Panc1 (cell line): ENCODE measurements around the gene CCDC60. TPM values are rescaled to one million over a fixed set of nuclear protein-coding genes. Genes with fewer than 3 reads are reported as not detected.

ENCODE experiments used
- ATAC-seq: fragments of 200-7000 bp; cut with Tn5 transposase; 2 replicates; pipeline ENCODE4 v1.9.1; 2020; ENCODE audit warnings: mild to moderate bottlenecking, moderate library complexity
- BruUV-seq: library from RNA; stranded (reverse); fragments of 400-500 nt; replicated peaks from 2 replicates; lab custom pipeline; 2021; lab: Mats Ljungman, UMichigan
- CTCF ChIA-PET: fragments of 300-600 bp; sonication (Branson Sonifier 250); formaldehyde crosslinking; loops from one replicate; lab custom pipeline; 2022; ENCODE audit warnings: antibody characterized with exemption; lab: Charles Lee
- POLR2A ChIA-PET: fragments of 300-600 bp; sonication (Branson Sonifier 250); formaldehyde crosslinking; loops from one replicate; lab custom pipeline; 2022; ENCODE audit warnings: antibody characterized with exemption; lab: Charles Lee
- DNase-seq: peaks from one replicate; pipeline ENCODE4 v3.0.0-alpha.2; 2010; ENCODE audit warnings: low read depth, low spot score
- H3K27ac ChIP-seq: 2 replicates; pipeline ENCODE4 v1.5.1; 2011; ENCODE audit warnings: mild to moderate bottlenecking, low read length, inconsistent platforms
- H3K27me3 ChIP-seq: fragments of 200-500 bp; sonication (Bioruptor generic); 2 replicates; pipeline ENCODE4 v1.6.0; 2014; ENCODE audit warnings: low read length, inconsistent platforms; ENCODE audit not compliant: control insufficient read depth, insufficient read depth
- H3K36me3 ChIP-seq: fragments of 200-500 bp; sonication (Bioruptor generic); 2 replicates; pipeline ENCODE4 v1.5.1; 2014; ENCODE audit warnings: inconsistent platforms, mild to moderate bottlenecking, low read length, moderate library complexity; ENCODE audit not compliant: control insufficient read depth, insufficient read depth
- H3K4me1 ChIP-seq: 2 replicates; pipeline ENCODE4 v1.5.1; 2011; ENCODE audit warnings: inconsistent platforms, mild to moderate bottlenecking, low read length, moderate library complexity; ENCODE audit not compliant: control insufficient read depth, insufficient read depth
- H3K4me3 ChIP-seq, 2 experiments: 2 replicates each; pipeline ENCODE4 v1.5.1; 2011 to 2012; ENCODE audit warnings: low read depth in 2 of 2, low read length in 2 of 2, mild to moderate bottlenecking in 2 of 2, inconsistent platforms in 1 of 2, moderate library complexity in 1 of 2
- H3K9me3 ChIP-seq: fragments of 200-500 bp; sonication (Bioruptor generic); 2 replicates; pipeline ENCODE4 v1.5.1; 2014; ENCODE audit warnings: low read depth, mild to moderate bottlenecking, inconsistent platforms, low read length, moderate library complexity; ENCODE audit not compliant: control insufficient read depth, insufficient read depth
- POLR2AphosphoS5 ChIP-seq: IDR thresholded peaks from 2 replicates; pipeline ENCODE4 v1.6.1; 2012; ENCODE audit warnings: mild to moderate bottlenecking, low read depth, low read length, moderate library complexity
- SIN3A ChIP-seq: IDR thresholded peaks from 2 replicates; pipeline ENCODE4 v1.6.1; 2012; ENCODE audit warnings: low read depth, mild to moderate bottlenecking, low read length, moderate library complexity, borderline replicate concordance; ENCODE audit not compliant: insufficient read depth
- TCF7L2 ChIP-seq: IDR thresholded peaks from 2 replicates; pipeline ENCODE4 v1.6.1; 2011; ENCODE audit warnings: mild to moderate bottlenecking, low read depth, low read length, inconsistent platforms
- in situ Hi-C: cut with HindIII; loops from 2 replicates; pipeline ENCODE4 v1.10.0; 2016; ENCODE audit warnings: low sequenced_read_pairs, low pct_unique_long_range_greater_than_20kb
- intact Hi-C: fragments of 100-400 bp; cut with micrococcal nuclease; formaldehyde crosslinking; loops from one replicate; pipeline ENCODE4 v1.10.0; 2022; ENCODE audit not compliant: unreplicated experiment
- total RNA-seq: library from RNA; stranded (reverse); gene quantifications from one replicate; pipeline ENCODE4 v1.2.1, GENCODE V29; 2021; ENCODE audit not compliant: unreplicated experiment
- TF ChIP-seq, protein P1 (sequence below): fragments of 450-650 bp; IDR thresholded peaks from 2 replicates; pipeline ENCODE4 v1.5.1; 2017; ENCODE audit warnings: mild to moderate bottlenecking
- TF ChIP-seq, protein P2 (sequence below), 2 experiments: IDR thresholded peaks; 2 replicates each; pipeline ENCODE4 v1.6.1; 2011 to 2012; ENCODE audit warnings: low read depth in 2 of 2, control low read depth in 1 of 2, low read length in 1 of 2, mild to moderate bottlenecking in 1 of 2, moderate library complexity in 1 of 2; ENCODE audit not compliant: insufficient read depth in 1 of 2

The CCDC60 gene
- total RNA-seq, 1 experiment from 2014 or later: not detected

DNA sequence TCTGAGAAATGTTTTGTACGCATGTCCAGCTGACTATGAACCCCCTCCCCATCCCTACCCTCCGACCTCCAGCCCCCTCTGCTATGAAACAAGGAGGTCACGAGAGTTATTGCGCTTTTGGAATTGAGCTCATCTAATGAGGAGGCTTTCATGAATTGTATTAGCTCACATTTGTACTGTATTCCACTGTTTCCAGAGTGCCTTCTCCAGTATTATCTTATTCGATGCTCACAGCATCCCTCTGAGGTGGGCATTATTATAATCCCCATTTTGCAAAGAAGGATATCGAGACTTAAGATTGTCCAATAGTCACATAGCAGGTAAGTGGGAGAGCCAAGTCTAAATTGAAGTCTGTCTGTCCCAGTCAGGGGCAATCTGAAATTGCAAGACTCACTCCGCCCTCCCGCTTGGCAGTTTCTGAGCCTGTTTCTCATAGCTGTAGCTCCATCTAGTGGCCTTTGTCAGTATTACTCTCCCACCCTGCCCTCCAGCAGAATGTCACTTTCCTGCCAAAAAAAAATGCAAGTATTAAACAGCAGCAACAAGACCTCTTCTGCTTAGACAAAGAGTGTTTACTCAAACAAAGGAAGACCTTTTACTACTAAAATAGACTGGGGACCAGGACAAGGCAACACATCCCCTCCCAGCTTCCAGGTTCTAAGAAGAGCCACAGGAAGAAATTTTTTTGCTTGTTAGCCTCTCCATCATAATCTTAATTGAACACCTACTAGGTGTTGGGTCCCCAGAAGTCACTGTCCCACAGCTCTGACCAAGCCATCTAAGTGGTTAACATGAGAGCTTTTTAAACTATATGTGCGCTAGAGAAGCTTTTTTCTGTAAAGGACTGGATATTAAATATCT, 210.5 kb downstream of the CCDC60 start:
- H3K36me3 ChIP-seq: no peaks in the 10 kb centered on the region
- BruUV-seq: no TSS peak
- no peaks in the 10 kb centered on the region for H3K9me3 ChIP-seq
- intact Hi-C loops (loop anchor here (1.0 kb wide), 1 partner anchor 101 kb away; no protein-coding TSS in a partner anchor), in situ Hi-C loops (no loop called here)
- H3K27me3 ChIP-seq: 0 out of 2 replicates have a peak, but pooled peaks cover 4% of the 10 kb centered on the region
- CTCF ChIA-PET: interaction anchor here (0.5 to 1.3 kb wide), 3 partner anchors 100 to 1102 kb away, joined by 5 to 9 read pairs (median 6); no protein-coding TSS in a partner anchor
- H3K4me1 ChIP-seq: no peaks in the 10 kb centered on the region
- POLR2A ChIA-PET: no interaction called here
- no peak overlapping the region for H3K27ac ChIP-seq
- peak; percentile 59 for DNase-seq
- no peak overlapping the region for H3K4me3 ChIP-seq
- TF ChIP-seq SIN3A (no peak), TCF7L2 (no peak), POLR2AphosphoS5 (no peak)
- TF ChIP-seq, protein P1, sequence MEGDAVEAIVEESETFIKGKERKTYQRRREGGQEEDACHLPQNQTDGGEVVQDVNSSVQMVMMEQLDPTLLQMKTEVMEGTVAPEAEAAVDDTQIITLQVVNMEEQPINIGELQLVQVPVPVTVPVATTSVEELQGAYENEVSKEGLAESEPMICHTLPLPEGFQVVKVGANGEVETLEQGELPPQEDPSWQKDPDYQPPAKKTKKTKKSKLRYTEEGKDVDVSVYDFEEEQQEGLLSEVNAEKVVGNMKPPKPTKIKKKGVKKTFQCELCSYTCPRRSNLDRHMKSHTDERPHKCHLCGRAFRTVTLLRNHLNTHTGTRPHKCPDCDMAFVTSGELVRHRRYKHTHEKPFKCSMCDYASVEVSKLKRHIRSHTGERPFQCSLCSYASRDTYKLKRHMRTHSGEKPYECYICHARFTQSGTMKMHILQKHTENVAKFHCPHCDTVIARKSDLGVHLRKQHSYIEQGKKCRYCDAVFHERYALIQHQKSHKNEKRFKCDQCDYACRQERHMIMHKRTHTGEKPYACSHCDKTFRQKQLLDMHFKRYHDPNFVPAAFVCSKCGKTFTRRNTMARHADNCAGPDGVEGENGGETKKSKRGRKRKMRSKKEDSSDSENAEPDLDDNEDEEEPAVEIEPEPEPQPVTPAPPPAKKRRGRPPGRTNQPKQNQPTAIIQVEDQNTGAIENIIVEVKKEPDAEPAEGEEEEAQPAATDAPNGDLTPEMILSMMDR: peak; percentile 85
- TF ChIP-seq, protein P2, sequence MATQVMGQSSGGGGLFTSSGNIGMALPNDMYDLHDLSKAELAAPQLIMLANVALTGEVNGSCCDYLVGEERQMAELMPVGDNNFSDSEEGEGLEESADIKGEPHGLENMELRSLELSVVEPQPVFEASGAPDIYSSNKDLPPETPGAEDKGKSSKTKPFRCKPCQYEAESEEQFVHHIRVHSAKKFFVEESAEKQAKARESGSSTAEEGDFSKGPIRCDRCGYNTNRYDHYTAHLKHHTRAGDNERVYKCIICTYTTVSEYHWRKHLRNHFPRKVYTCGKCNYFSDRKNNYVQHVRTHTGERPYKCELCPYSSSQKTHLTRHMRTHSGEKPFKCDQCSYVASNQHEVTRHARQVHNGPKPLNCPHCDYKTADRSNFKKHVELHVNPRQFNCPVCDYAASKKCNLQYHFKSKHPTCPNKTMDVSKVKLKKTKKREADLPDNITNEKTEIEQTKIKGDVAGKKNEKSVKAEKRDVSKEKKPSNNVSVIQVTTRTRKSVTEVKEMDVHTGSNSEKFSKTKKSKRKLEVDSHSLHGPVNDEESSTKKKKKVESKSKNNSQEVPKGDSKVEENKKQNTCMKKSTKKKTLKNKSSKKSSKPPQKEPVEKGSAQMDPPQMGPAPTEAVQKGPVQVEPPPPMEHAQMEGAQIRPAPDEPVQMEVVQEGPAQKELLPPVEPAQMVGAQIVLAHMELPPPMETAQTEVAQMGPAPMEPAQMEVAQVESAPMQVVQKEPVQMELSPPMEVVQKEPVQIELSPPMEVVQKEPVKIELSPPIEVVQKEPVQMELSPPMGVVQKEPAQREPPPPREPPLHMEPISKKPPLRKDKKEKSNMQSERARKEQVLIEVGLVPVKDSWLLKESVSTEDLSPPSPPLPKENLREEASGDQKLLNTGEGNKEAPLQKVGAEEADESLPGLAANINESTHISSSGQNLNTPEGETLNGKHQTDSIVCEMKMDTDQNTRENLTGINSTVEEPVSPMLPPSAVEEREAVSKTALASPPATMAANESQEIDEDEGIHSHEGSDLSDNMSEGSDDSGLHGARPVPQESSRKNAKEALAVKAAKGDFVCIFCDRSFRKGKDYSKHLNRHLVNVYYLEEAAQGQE (IDR thresholded peaks at IDR 0.05; ENCODE audit: insufficient read depth in 1 of 2, low read depth in 2 of 2, low read length in 1 of 2): no peak
- ATAC-seq: peak; percentile 93

DNA sequence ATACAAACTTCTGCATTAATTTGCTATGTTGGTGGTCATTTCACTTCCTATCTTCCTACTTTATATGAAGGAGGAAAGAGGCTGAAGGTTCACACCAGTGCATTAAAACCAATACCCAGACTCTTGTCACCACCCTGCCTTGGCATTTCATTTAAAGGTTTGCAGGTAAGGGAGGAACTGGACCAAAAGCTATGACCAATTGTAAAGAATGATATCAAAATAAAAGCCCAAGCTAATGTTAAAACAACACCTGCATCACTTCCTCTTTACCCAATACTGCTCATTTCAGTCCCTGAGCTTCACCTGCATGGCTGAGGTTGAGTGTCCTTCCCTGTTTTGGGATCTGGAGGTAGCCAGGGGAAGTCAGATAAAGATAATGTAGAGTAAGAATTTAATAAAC, 211.8 kb downstream of the CCDC60 start:
- Histone ChIP-seq H3K36me3 (no peaks in the 10 kb centered on the region), H3K4me1 (no peaks in the 10 kb centered on the region), H3K27ac (no peak overlapping the region), H3K4me3 (no peak overlapping the region), H3K9me3 (no peaks in the 10 kb centered on the region), H3K27me3 (0 out of 2 replicates have a peak, but pooled peaks cover 6% of the 10 kb centered on the region)
- POLR2A ChIA-PET: no interaction called here
- in situ Hi-C loops: no loop called here
- no TSS peak for BruUV-seq
- intact Hi-C loops: no loop called here
- DNase-seq (no peak), ATAC-seq (no peak)
- TF ChIP-seq TCF7L2: no peak
- TF ChIP-seq, protein P2 (IDR thresholded peaks at IDR 0.05; ENCODE audit: insufficient read depth in 1 of 2, low read depth in 2 of 2, low read length in 1 of 2): no peak
- TF ChIP-seq, protein P1: no peak
- no peak for TF ChIP-seq SIN3A
- TF ChIP-seq POLR2AphosphoS5: no peak
- CTCF ChIA-PET: interaction anchor here (0.6 kb wide), 1 partner anchor 722 kb away, joined by 6 read pairs; no protein-coding TSS in a partner anchor
